ENCODE results near the gene ATP8A1.

DNA sequence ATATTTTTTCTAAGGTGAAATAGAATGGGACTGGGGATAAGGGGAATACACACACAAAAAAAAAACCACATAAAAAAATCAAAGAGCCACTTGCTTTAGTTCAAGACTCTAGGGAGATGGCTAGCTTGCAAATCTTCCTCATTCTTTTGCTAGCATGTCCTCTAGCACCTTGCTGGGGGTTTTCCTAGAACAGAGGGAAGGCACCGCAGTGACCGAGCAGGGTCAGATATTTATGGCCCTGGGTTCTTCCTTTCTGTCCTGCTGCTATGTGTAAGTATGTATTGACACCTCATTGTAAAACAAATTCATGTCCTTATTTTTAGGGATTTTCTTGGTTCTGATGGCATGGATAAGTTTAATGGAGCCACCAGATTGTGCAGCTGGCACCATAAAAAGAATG is 178.4 kb downstream of the ATP8A1 start:
- no peak for TF ChIP-seq POLR2A (IDR thresholded peaks at IDR 0.05; ENCODE audit: low read depth)
- TF ChIP-seq, protein P1, sequence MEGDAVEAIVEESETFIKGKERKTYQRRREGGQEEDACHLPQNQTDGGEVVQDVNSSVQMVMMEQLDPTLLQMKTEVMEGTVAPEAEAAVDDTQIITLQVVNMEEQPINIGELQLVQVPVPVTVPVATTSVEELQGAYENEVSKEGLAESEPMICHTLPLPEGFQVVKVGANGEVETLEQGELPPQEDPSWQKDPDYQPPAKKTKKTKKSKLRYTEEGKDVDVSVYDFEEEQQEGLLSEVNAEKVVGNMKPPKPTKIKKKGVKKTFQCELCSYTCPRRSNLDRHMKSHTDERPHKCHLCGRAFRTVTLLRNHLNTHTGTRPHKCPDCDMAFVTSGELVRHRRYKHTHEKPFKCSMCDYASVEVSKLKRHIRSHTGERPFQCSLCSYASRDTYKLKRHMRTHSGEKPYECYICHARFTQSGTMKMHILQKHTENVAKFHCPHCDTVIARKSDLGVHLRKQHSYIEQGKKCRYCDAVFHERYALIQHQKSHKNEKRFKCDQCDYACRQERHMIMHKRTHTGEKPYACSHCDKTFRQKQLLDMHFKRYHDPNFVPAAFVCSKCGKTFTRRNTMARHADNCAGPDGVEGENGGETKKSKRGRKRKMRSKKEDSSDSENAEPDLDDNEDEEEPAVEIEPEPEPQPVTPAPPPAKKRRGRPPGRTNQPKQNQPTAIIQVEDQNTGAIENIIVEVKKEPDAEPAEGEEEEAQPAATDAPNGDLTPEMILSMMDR (IDR thresholded peaks at IDR 0.05): no peak
- no peak for TF ChIP-seq EP300 (IDR thresholded peaks at IDR 0.05)

Data from esophagus muscularis mucosa (tissue), 4 donors.